ENCODE results near the gene UBE3D. TPM values are rescaled to one million over a fixed set of nuclear protein-coding genes. Genes with fewer than 3 reads are reported as not detected.

UBE3D gene
- total and polyA plus RNA-seq, 2 of the 8 experiments (the other 6 are each of a cell fraction or from before 2014, with no cell fraction given), result 5.7 to 16.3 TPM

DNA sequence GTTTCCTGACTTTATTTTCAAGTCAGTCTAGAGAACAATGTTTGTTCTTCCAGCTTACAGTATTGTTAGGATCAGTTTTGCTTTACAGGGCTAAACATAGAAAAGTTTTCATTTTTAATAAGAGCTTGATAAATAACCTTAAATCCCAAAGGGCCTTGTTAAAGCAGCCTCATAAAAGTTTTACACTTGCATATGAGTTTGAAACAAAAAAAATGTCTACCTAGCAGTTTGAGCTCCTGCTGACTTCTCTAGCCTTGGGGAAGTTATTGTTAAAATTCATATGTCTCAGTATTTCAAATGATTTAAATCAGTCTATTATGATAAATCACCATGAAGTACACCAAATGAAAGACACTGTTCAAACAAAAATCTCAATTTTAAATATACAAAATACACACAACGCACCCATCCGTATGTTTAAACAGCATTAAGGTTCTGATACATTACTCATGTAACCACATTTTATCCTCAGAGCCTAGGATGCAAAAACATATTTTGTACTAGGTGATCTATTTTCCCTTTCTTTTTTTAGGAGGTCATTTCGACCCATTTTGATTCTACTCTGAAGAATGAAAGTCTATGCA is 87.2 kb downstream of the UBE3D start (continued):
- no peak for TF ChIP-seq EGR1 (IDR thresholded peaks at IDR 0.05; ENCODE audit: borderline replicate concordance, low read depth, low read length)
- TF ChIP-seq ZNF274 (IDR thresholded peaks at IDR 0.05; ENCODE audit: borderline replicate concordance, extremely low read depth, low read length), result no peak
- TF ChIP-seq E2F6 (IDR thresholded peaks at IDR 0.05), result no peak
- no peak for TF ChIP-seq YY1 (IDR thresholded peaks at IDR 0.05; ENCODE audit: low read depth, low read length)
- no peak for TF ChIP-seq HDAC6 (IDR thresholded peaks at IDR 0.05; ENCODE audit: low read depth, low read length)

Measured in H1 (cell line).